WTC11 (cell line): ENCODE results near the gene AGBL4. TPM values are rescaled to one million over a fixed set of nuclear protein-coding genes. Genes with fewer than 3 reads are reported as not detected.

Experiments
- ATAC-seq: fragments of 200-7000 bp; cut with Tn5 transposase; 2 replicates; pipeline ENCODE4 v1.10.0; 2021; ENCODE audit warnings: mild to moderate bottlenecking, moderate library complexity
- CTCF ChIA-PET: fragments of 300-600 bp; sonication (Branson Sonifier 250); formaldehyde crosslinking; loops from one replicate; lab custom pipeline; 2021; ENCODE audit warnings: antibody characterized with exemption; lab: Charles Lee
- POLR2A ChIA-PET: fragments of 350-600 bp; sonication (Branson Sonifier 250); formaldehyde crosslinking; loops from one replicate; lab custom pipeline; 2021; ENCODE audit warnings: antibody characterized with exemption; lab: Charles Lee
- DNase-seq: peaks from one replicate; pipeline ENCODE4 v3.0.0; 2021; ENCODE audit warnings: low spot score
- H3K27ac Mint-ChIP-seq: 2 replicates; pipeline ENCODE4 v1.8.0; 2021; ENCODE audit warnings: mixed read lengths
- H3K27me3 Mint-ChIP-seq: 2 replicates; pipeline ENCODE4 v1.8.0; 2021; ENCODE audit warnings: low read depth, mild to moderate bottlenecking, moderate library complexity, mixed read lengths
- H3K36me3 Mint-ChIP-seq: 2 replicates; pipeline ENCODE4 v1.8.0; 2021; ENCODE audit warnings: mixed read lengths
- H3K4me1 Mint-ChIP-seq: 2 replicates; pipeline ENCODE4 v1.8.0; 2022; ENCODE audit warnings: mixed read lengths
- H3K4me3 Mint-ChIP-seq: 2 replicates; pipeline ENCODE4 v1.8.0; 2021; ENCODE audit warnings: mild to moderate bottlenecking, moderate library complexity, mixed read lengths
- H3K9me3 Mint-ChIP-seq: 2 replicates; pipeline ENCODE4 v1.8.0; 2021; ENCODE audit warnings: mixed read lengths
- AFF4 ChIP-seq: sonication (generic); formaldehyde crosslinking; IDR thresholded peaks from 2 replicates; pipeline ENCODE4 v1.8.1; 2023; ENCODE audit warnings: mild to moderate bottlenecking, missing genetic modification reagents, borderline replicate concordance
- CDX4 ChIP-seq: fragments of 250-450 bp; sonication (Bioruptor Pico); IDR thresholded peaks from 2 replicates; pipeline ENCODE4 v1.9.0; 2021; ENCODE audit warnings: moderate library complexity, mild to moderate bottlenecking, inconsistent platforms, borderline replicate concordance
- CREM ChIP-seq: sonication (generic); formaldehyde crosslinking; IDR thresholded peaks from 2 replicates; pipeline ENCODE4 v1.8.1; 2022; ENCODE audit warnings: mild to moderate bottlenecking, missing genetic modification reagents, moderate library complexity
- CTCF ChIP-seq: fragments of 200-600 bp; IDR thresholded peaks from 2 replicates; pipeline ENCODE4 v1.8.0; 2022; ENCODE audit warnings: antibody characterized with exemption
- ESRRA ChIP-seq: sonication (generic); formaldehyde crosslinking; IDR thresholded peaks from 2 replicates; pipeline ENCODE4 v1.8.1; 2022; ENCODE audit warnings: mild to moderate bottlenecking, missing genetic modification reagents, borderline replicate concordance
- ETV6 ChIP-seq: sonication (generic); formaldehyde crosslinking; IDR thresholded peaks from 2 replicates; pipeline ENCODE4 v1.8.1; 2022; ENCODE audit warnings: mild to moderate bottlenecking, missing genetic modification reagents
- SMAD3 ChIP-seq: sonication (generic); formaldehyde crosslinking; IDR thresholded peaks from 2 replicates; pipeline ENCODE4 v1.8.0; 2022; ENCODE audit warnings: missing genetic modification reagents, mild to moderate bottlenecking, borderline replicate concordance
- SMAD4 ChIP-seq: sonication (generic); formaldehyde crosslinking; IDR thresholded peaks from 2 replicates; pipeline ENCODE4 v1.8.0; 2022; ENCODE audit warnings: mild to moderate bottlenecking, missing genetic modification reagents
- TCF7 ChIP-seq: sonication (generic); formaldehyde crosslinking; IDR thresholded peaks from 2 replicates; pipeline ENCODE4 v1.8.0; 2022; ENCODE audit warnings: mild to moderate bottlenecking, low read depth, missing genetic modification reagents, moderate library complexity
- ZNF121 ChIP-seq: sonication (generic); formaldehyde crosslinking; IDR thresholded peaks from 2 replicates; pipeline ENCODE4 v1.8.0; 2023; ENCODE audit warnings: missing genetic modification reagents
- ZNF281 ChIP-seq: sonication (generic); formaldehyde crosslinking; IDR thresholded peaks from 2 replicates; pipeline ENCODE4 v1.8.0; 2023; ENCODE audit warnings: mild to moderate bottlenecking, missing genetic modification reagents
- ZNF317 ChIP-seq: sonication (generic); formaldehyde crosslinking; IDR thresholded peaks from 2 replicates; pipeline ENCODE4 v1.8.1; 2023; ENCODE audit warnings: low read depth, mild to moderate bottlenecking, moderate library complexity, missing genetic modification reagents, borderline replicate concordance
- total RNA-seq: library from RNA; stranded (reverse); gene quantifications from 3 replicates; pipeline ENCODE4 v1.2.3, GENCODE V29; 2021

AGBL4 gene
- total RNA-seq, 1 experiment from 2014 or later = 0.87 TPM

- ChIA-PET POLR2A (interaction anchor here (0.5 kb wide), 1 partner anchor 176 kb away, joined by 5 read pairs; no protein-coding TSS in a partner anchor), CTCF (interaction anchor here (1.3 to 3.7 kb wide), 3 partner anchors 11 to 93 kb away, joined by 3 to 16 read pairs (median 7); no protein-coding TSS in a partner anchor)
- H3K27me3 Mint-ChIP-seq = no peaks in the 10 kb centered on the region; the same call in 1 of the 2 replicates
- ATAC-seq = no peak
- TF ChIP-seq ZNF317 (CRISPR knock-in tag) (no peak), ZNF121 (no peak), CREM (CRISPR knock-in tag) (no peak), CTCF (no peak), ETV6 (CRISPR knock-in tag) (no peak)
- TF ChIP-seq, all 79 proteins: peak for 0
- H3K4me3 Mint-ChIP-seq = no peak overlapping the region
- no peaks in the 10 kb centered on the region for H3K36me3 Mint-ChIP-seq
- H3K4me1 Mint-ChIP-seq = peaks cover 27% of the 10 kb centered on the region
- DNase-seq = no peak
- H3K9me3 Mint-ChIP-seq = peaks cover 11% of the 10 kb centered on the region
- H3K27ac Mint-ChIP-seq = no peak overlapping the region
Observed at GRCh38 chr1:48665708-48666407, 1357.9 kb downstream of the AGBL4 start.

GRCh38 chr1:48661726-48662463 lies 1361.9 kb downstream of the AGBL4 start:
- DNase-seq (no peak), ATAC-seq (no peak)
- H3K27me3 Mint-ChIP-seq = no peaks in the 10 kb centered on the region; the same call in 1 of the 2 replicates
- H3K4me1 Mint-ChIP-seq = peaks cover 10% of the 10 kb centered on the region
- POLR2A ChIA-PET = no interaction called here
- CTCF ChIA-PET = interaction anchor here (1.1 to 3.3 kb wide), 2 partner anchors 12 to 16 kb away, joined by 3 to 10 read pairs; no protein-coding TSS in a partner anchor
- no peaks in the 10 kb centered on the region for H3K36me3 Mint-ChIP-seq
- no peak overlapping the region for H3K27ac Mint-ChIP-seq
- no peaks in the 10 kb centered on the region for H3K9me3 Mint-ChIP-seq
- H3K4me3 Mint-ChIP-seq = no peak overlapping the region
- TF ChIP-seq AFF4 (CRISPR knock-in tag) (no peak), TCF7 (CRISPR knock-in tag) (no peak), SMAD4 (CRISPR knock-in tag) (no peak), SMAD3 (no peak), ESRRA (CRISPR knock-in tag) (no peak), ZNF281 (CRISPR knock-in tag) (no peak), CDX4 (no peak)
